SK-N-SH (cell line): ENCODE data around the gene CAD.

ENCODE experiments used
- EP300 ChIP-seq, 2 experiments: IDR thresholded peaks; 2 replicates each; pipeline versions ENCODE4 v1.4.0 to v1.6.1; 2012; ENCODE audit warnings: borderline replicate concordance in 1 of 2, low read depth in 1 of 2, low read length in 1 of 2
- EZH2phosphoT487 ChIP-seq: fragments of 200-600 bp; sonication (generic); IDR thresholded peaks from 2 replicates; pipeline ENCODE4 v1.6.1; 2017; ENCODE audit warnings: low read depth, mixed run types, mild to moderate bottlenecking, antibody characterized with exemption, moderate library complexity, borderline replicate concordance
- FOSL2 ChIP-seq: IDR thresholded peaks from 2 replicates; pipeline ENCODE4 v1.4.0; 2012; ENCODE audit warnings: low read depth, mild to moderate bottlenecking, moderate library complexity, borderline replicate concordance
- FOXM1 ChIP-seq: IDR thresholded peaks from 2 replicates; pipeline ENCODE4 v1.4.0; 2012; ENCODE audit warnings: low read depth, mild to moderate bottlenecking
- GABPA ChIP-seq: IDR thresholded peaks from 2 replicates; pipeline ENCODE4 v1.4.0; 2012; ENCODE audit warnings: low read depth, mild to moderate bottlenecking
- JUND ChIP-seq: IDR thresholded peaks from 2 replicates; pipeline ENCODE4 v1.4.0; 2012
- MXI1 ChIP-seq: IDR thresholded peaks from 2 replicates; pipeline ENCODE4 v1.6.1; 2012; ENCODE audit warnings: mild to moderate bottlenecking, low read depth, low read length, improper control_type of control experiment
- POLR2AphosphoS5 ChIP-seq: IDR thresholded peaks from 2 replicates; pipeline ENCODE4 v1.6.1; 2012; ENCODE audit warnings: low read depth, low read length
- RAD21 ChIP-seq: IDR thresholded peaks from 2 replicates; pipeline ENCODE4 v1.6.1; 2012; ENCODE audit warnings: mild to moderate bottlenecking, low read length
- RCOR1 ChIP-seq: fragments of 150-350 bp; IDR thresholded peaks from 2 replicates; pipeline ENCODE4 v1.6.1; 2017; ENCODE audit warnings: antibody characterized with exemption, low read length
- SIN3A ChIP-seq: IDR thresholded peaks from 2 replicates; pipeline ENCODE4 v1.6.1; 2012; ENCODE audit warnings: low read depth, mild to moderate bottlenecking, low read length, moderate library complexity, borderline replicate concordance
- TAF1 ChIP-seq: IDR thresholded peaks from 2 replicates; pipeline ENCODE4 v1.6.1; 2012; ENCODE audit warnings: low read depth, mild to moderate bottlenecking, low read length, moderate library complexity, borderline replicate concordance
- USF1 ChIP-seq: IDR thresholded peaks from 2 replicates; pipeline ENCODE4 v1.4.0; 2012; ENCODE audit warnings: low read depth, borderline replicate concordance
- TF ChIP-seq, protein P1 (sequence below): fragments of 200-600 bp; sonication (generic); IDR thresholded peaks from 2 replicates; pipeline ENCODE4 v1.6.1; 2017; ENCODE audit warnings: antibody characterized with exemption, mild to moderate bottlenecking, moderate library complexity

DNA sequence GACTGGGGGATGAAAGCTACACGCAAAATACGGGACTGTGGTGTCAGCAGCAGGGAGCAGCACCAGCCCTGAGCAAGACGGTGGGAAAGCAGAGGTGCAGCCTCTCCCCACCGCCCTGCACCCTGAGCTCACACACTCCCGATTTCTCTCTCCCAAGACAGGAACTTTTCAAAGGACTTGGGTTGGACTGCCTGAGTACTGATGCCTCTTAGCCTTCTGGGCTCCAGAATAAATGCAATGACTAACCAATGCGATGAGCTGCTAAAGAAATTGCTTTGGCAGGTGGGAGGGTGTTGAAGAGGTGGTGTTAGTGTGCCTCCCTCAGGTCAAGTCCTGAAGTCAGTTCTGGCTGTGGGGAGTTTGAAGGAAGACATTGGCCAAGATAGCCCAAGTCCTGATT, 74.7 kb downstream of the CAD start:
- TF ChIP-seq, protein P1, sequence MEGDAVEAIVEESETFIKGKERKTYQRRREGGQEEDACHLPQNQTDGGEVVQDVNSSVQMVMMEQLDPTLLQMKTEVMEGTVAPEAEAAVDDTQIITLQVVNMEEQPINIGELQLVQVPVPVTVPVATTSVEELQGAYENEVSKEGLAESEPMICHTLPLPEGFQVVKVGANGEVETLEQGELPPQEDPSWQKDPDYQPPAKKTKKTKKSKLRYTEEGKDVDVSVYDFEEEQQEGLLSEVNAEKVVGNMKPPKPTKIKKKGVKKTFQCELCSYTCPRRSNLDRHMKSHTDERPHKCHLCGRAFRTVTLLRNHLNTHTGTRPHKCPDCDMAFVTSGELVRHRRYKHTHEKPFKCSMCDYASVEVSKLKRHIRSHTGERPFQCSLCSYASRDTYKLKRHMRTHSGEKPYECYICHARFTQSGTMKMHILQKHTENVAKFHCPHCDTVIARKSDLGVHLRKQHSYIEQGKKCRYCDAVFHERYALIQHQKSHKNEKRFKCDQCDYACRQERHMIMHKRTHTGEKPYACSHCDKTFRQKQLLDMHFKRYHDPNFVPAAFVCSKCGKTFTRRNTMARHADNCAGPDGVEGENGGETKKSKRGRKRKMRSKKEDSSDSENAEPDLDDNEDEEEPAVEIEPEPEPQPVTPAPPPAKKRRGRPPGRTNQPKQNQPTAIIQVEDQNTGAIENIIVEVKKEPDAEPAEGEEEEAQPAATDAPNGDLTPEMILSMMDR: peak; percentile 38
- TF ChIP-seq POLR2AphosphoS5 (no peak), RCOR1 (no peak), TAF1 (no peak), JUND (no peak), RAD21 (peak; percentile 26), MXI1 (no peak), FOXM1 (no peak), GABPA (no peak), EZH2phosphoT487 (no peak), EP300 (IDR thresholded peaks at IDR 0.05; ENCODE audit: borderline replicate concordance in 1 of 2, low read depth in 1 of 2, low read length in 1 of 2) (no peak), FOSL2 (no peak), SIN3A (no peak), USF1 (no peak)
